Subcutaneous abdominal adipose tissue (tissue), 5 donors: ENCODE data around the gene AADAC.
"Not testable (repeated sequence)": the region's sequence is repeated elsewhere in the genome, so short reads cannot be mapped to it uniquely, and the experiment has no call there.

Experiments used
- H3K27ac ChIP-seq: one replicate; pipeline ENCODE4 v1.7.0; 2013; ENCODE audit warnings: low read depth, mild to moderate bottlenecking, inconsistent platforms, low read length, moderate library complexity
- H3K27me3 ChIP-seq, 5 donors: one replicate each; pipeline ENCODE4 v1.7.0; 2013; ENCODE audit warnings: low read length in 5 of 5, inconsistent platforms in 1 of 5; ENCODE audit not compliant: control insufficient read depth in 5 of 5, insufficient read depth in 4 of 5
- H3K36me3 ChIP-seq, 5 donors: one replicate each; pipeline ENCODE4 v1.7.0; 2013; ENCODE audit warnings: low read length in 5 of 5; ENCODE audit not compliant: control insufficient read depth in 5 of 5, insufficient read depth in 5 of 5
- H3K4me1 ChIP-seq, 5 donors: one replicate each; pipeline ENCODE4 v1.7.0; 2013; ENCODE audit warnings: low read length in 5 of 5, mild to moderate bottlenecking in 3 of 5, moderate library complexity in 1 of 5; ENCODE audit not compliant: control insufficient read depth in 5 of 5, insufficient read depth in 5 of 5
- H3K4me3 ChIP-seq, 5 donors: one replicate each; pipeline ENCODE4 v1.7.0; 2013; ENCODE audit warnings: low read length in 5 of 5, low read depth in 1 of 5
- H3K9ac ChIP-seq, 5 donors: one replicate each; pipeline ENCODE4 v1.7.0; 2013; ENCODE audit warnings: low read length in 5 of 5, mild to moderate bottlenecking in 4 of 5, moderate library complexity in 3 of 5
- H3K9me3 ChIP-seq, 5 donors: one replicate each; pipeline ENCODE4 v1.7.0; 2013; ENCODE audit warnings: low read length in 5 of 5; ENCODE audit not compliant: control insufficient read depth in 5 of 5
- donor health status: healthy.
- donor health status: healthy.
- donor health status: healthy.
- donor health status: healthy.
- donor health status: healthy.

AADAC gene

DNA sequence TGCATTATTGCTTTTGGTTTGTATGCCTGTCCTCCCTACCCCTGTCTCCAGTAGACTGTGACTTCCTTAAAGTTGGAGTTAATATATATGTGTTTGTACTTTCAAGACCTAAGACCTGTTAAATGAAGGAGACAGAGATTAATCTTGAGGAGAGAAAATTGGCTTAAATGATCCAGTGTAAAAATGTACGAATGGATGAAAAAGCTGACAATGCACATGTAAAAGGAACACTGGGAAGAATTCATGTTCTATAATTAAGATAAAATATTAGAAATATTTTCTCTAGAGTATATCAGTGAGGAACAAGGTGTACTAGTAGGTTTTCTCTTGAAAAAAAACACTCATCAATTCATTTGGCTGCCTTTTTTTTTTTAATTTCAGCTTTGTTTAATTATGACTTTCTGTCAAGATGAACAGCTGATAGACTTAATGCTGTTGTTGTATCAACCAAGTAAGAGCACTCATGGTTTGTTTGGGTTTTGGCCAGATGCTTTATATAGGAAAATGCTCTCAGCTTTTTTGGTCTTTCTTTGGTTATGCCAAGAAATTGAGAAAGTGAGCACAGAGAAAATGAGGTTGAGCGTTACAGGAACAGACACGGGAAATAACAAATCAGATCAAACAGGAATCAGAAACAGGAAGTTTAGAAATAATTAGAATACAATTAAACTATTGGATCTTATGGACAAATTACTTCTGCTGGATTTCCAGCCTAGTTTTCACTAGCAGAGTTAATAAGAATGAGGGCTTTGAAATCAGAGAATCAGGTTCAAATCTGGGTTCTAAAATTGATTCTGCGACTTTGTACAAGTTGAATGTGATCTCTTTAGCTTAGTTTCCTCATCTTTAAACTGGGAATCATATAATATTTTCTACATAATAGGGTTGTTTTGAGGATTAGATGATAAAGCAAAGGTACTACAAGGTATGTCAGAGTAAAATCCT is 38.3 kb upstream of the AADAC start:
- no peaks in the 10 kb centered on the region for H3K9me3 ChIP-seq
- no peak overlapping the region for H3K9ac ChIP-seq
- no peaks in the 10 kb centered on the region for H3K36me3 ChIP-seq
- no peak overlapping the region for H3K4me3 ChIP-seq
- no peak overlapping the region for H3K27ac ChIP-seq
- peaks cover 3 to 19% (median 14%) of the 10 kb centered on the region in 5 donors for H3K4me1 ChIP-seq
- no peaks in the 10 kb centered on the region for H3K27me3 ChIP-seq

DNA sequence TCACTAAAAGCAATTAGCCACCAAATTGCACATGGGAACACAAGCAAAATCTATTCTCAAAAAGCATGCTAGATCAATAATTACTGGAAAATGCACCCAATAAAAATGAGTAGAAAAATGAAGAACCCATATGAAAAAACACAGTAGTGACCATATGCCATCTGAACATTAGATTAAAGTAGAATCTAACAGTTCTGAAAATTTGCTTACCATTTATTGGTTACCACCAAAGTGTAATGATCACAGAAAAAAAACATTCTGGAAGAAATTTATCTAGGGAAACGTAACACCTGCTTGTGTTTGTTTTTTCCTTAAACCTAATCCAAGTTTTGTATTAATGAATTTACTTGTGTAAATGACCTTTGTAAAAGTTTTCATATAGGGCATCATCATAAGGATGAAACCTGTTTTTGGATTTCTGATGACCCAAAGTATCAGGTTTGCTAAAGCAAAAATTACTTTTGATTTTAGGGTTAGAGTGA is 37.6 kb upstream of the AADAC start:
- H3K36me3 ChIP-seq = no peaks in the 10 kb centered on the region

DNA sequence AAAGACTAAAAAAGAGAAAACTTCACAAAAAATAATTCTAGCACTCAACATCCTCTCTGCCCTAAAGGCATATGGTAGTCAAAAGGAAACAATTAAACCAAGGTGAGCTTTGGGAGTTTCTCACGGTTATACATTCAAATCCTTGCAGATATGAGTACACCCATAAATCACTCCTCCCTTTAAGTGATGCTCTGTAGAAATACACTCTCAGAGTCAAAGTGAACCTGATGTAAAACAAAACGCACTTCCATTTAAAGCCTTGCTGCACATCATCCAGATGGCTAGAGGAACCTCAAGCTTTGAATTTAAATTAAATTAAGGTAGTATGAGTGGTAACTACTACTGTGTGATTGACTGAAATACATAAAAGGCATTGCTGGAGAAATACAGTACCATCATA is 36.0 kb upstream of the AADAC start:
- Histone ChIP-seq H3K9ac (no peak overlapping the region), H3K36me3 (no peaks in the 10 kb centered on the region), H3K27me3 (no peaks in the 10 kb centered on the region), H3K27ac (no peak overlapping the region), H3K9me3 (no peaks in the 10 kb centered on the region), H3K4me1 (peaks cover 0 to 7% (median 0%) of the 10 kb centered on the region in 5 donors), H3K4me3 (no peak overlapping the region)

More for the DNA sequence above, 37.6 kb upstream of the AADAC start:
- no peak overlapping the region for H3K4me3 ChIP-seq
- H3K27ac ChIP-seq = no peak overlapping the region
- peaks cover 0 to 12% (median 7%) of the 10 kb centered on the region in 5 donors for H3K4me1 ChIP-seq
- H3K9me3 ChIP-seq = no peaks in the 10 kb centered on the region
- H3K9ac ChIP-seq = no peak overlapping the region
- H3K27me3 ChIP-seq = no peaks in the 10 kb centered on the region

DNA sequence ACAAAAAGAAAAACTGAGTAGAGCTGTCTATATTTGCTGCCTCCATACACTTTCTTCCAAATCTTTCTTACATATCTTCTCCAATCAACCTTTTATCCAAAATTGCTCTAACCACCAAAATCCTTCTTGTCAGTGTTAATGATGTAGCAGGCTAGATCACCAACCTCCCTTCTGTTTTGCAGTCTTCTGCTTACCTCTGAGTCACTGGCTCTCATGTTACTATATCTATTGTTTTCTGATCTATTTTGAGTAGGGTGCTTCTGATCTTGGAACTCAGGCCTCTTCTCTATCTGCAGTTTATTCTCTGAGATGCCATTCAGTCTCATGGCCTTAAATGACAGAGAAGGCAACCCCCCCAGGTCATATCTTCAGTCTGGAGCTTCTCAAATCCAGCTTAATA is 26.3 kb upstream of the AADAC start:
- no peak overlapping the region for H3K4me3 ChIP-seq
- H3K9me3 ChIP-seq = no peaks in the 10 kb centered on the region
- H3K4me1 ChIP-seq = no peaks in the 10 kb centered on the region
- H3K9ac ChIP-seq = no peak overlapping the region
- no peak overlapping the region for H3K27ac ChIP-seq
- no peaks in the 10 kb centered on the region for H3K36me3 ChIP-seq
- H3K27me3 ChIP-seq = no peaks in the 10 kb centered on the region

DNA sequence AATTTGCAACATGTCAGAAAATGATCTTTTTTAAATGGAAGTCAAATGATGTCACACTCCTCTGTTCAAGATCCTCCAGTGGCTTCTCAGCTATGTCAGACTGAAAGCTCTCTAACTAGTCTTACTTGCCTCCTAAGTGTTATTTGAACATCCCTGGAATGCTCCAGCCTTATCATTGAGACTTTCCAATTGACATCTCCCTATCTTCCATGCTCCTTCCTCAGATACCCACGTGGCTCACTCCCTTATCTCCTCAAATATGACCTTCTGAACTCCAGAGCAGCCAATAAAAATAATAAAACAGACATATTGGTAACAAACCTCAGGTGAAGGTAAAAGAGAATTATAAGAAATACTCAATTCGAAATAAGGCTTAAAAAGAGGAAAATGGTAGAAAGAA is 25.5 kb upstream of the AADAC start:
- Histone ChIP-seq H3K27me3 (no peaks in the 10 kb centered on the region), H3K36me3 (no peaks in the 10 kb centered on the region), H3K9me3 (no peaks in the 10 kb centered on the region), H3K4me3 (no peak overlapping the region), H3K4me1 (no peaks in the 10 kb centered on the region), H3K9ac (no peak overlapping the region), H3K27ac (no peak overlapping the region)

DNA sequence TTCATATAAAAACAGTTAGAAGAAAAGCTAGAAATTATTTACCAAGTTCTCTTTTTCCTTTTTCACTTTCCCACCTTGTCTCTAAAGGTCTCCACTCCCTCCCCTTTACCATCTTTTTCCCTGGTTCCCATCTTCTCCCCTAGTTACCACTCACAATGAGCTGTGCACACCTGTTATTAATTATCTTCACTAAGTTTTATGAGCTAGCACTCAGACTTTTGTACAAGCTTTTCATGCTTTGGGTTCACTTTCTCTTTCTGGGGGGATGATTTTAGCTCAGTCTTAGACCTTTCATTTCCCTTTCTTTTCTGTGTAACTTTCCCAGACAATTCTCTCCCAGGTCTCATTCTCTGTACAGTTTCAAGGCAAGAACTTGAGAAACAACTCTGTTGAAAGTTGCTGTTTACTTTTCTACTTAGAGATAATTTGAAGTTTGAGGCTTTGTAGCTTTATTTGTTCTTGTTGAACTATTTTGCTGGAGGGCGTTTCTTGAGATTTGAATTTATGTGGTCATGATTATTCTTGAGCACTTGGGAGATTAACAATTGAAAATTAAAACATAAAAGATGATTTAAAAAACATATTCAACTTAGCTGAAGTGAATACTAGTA is 24.0 kb upstream of the AADAC start:
- Histone ChIP-seq H3K36me3 (no peaks in the 10 kb centered on the region), H3K4me3 (no peak overlapping the region), H3K27me3 (no peaks in the 10 kb centered on the region), H3K9me3 (no peaks in the 10 kb centered on the region), H3K27ac (no peak overlapping the region), H3K4me1 (no peaks in the 10 kb centered on the region), H3K9ac (no peak overlapping the region)

DNA sequence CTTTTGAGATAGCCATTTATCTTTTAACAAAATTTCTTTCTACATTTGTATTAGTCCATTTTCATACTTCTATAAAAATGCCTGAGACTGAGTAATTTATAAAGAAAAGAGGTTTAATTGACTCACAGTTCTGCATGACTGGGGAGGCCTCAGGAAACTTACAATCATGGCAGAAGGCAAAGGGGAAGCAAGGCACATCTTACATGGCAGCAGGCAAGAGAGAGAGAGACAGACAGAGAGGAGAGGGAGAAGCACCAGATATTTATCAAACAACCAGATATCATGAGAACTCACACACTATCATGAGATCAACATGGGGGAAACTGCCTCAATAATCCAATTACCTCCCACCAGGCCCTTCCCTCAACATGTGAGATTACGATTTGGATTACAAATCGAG is 23.2 kb upstream of the AADAC start:
- not testable (repeated sequence) for H3K36me3 ChIP-seq, H3K27me3 ChIP-seq, H3K4me3 ChIP-seq, H3K9me3 ChIP-seq, H3K9ac ChIP-seq, H3K27ac ChIP-seq, H3K4me1 ChIP-seq

DNA sequence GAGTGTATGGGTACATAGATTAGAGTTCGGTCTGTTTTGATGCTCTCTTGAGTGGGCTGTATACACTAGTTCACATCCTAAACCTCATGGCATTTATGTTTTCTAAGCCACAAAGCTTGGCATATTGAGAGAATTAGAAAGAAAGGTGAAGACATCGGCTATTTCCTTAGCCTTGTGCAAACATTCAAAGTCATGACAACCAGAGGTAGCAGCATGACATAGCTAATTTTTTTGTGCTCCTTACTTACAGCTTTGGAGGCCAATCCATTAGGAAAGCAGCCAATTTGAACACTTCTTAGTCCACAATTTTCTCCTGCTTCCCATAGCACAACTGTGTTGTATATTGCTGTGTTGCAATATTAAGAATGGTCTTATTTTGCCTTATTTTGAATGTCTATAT is 21.5 kb upstream of the AADAC start:
- no peaks in the 10 kb centered on the region for H3K27me3 ChIP-seq
- H3K9ac ChIP-seq = no peak overlapping the region
- H3K27ac ChIP-seq = no peak overlapping the region
- H3K36me3 ChIP-seq = no peaks in the 10 kb centered on the region
- H3K4me1 ChIP-seq = no peaks in the 10 kb centered on the region
- no peaks in the 10 kb centered on the region for H3K9me3 ChIP-seq
- H3K4me3 ChIP-seq = no peak overlapping the region

DNA sequence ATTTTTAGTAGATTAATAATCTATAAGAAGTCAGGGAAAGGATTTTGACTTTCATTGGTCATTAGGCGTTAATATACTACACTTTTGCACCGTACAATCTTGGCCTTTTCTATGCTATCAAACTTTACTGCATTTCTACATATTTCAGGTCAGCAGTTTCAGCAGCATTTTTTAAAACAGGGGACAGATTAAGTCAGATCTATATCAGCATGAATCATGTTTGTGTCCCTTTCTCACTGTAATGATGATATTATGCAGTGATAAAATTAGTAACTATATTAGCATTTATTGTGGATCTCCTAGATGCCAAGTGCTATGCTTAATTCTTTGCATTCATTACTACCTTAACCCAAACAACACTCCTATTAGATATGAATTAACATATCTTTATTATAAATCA is 20.3 kb upstream of the AADAC start:
- H3K4me1 ChIP-seq = no peaks in the 10 kb centered on the region
- H3K9ac ChIP-seq = no peak overlapping the region
- H3K27ac ChIP-seq = no peak overlapping the region
- H3K36me3 ChIP-seq = no peaks in the 10 kb centered on the region
- no peaks in the 10 kb centered on the region for H3K9me3 ChIP-seq
- no peak overlapping the region for H3K4me3 ChIP-seq
- H3K27me3 ChIP-seq = no peaks in the 10 kb centered on the region

DNA sequence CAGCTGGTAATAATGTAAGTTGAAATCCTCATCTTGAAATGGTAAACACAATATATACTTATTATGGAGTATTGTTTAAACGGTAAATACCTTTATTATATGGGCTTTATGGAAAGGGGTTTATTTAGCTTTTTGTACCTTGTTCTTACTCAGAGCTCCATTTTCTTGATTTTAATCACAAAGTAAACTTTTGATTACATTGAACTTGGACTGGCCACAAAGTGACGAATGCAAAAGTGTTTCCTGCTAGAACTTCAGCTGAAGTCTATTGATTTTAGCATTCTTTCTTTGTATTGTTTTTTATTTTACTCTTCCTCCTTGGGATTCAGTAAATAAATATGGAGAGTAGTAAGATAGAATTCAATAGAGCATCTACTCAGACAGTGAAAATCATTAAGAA is 19.8 kb upstream of the AADAC start:
- no peak overlapping the region for H3K4me3 ChIP-seq
- no peak overlapping the region for H3K9ac ChIP-seq
- H3K27me3 ChIP-seq = no peaks in the 10 kb centered on the region
- H3K36me3 ChIP-seq = no peaks in the 10 kb centered on the region
- no peaks in the 10 kb centered on the region for H3K4me1 ChIP-seq
- H3K9me3 ChIP-seq = no peaks in the 10 kb centered on the region
- H3K27ac ChIP-seq = no peak overlapping the region
